ENCODE data around the gene GLRX3. TPM values are rescaled to one million over a fixed set of nuclear protein-coding genes. Genes with fewer than 3 reads are reported as not detected.

The GLRX3 gene
- total and polyA plus RNA-seq, 8 donors = 19.2 to 33.5 (median 27.7) TPM

- TF ChIP-seq CTCF (IDR thresholded peaks at IDR 0.05) = no peak
- intact Hi-C loops (cut with DNase I) = no loop called here
These were observed 66.9 kb downstream of the GLRX3 start for GRCh38 chr10:130202984-130203621.

GRCh38 chr10:130203626-130204025 lies 67.4 kb downstream of the GLRX3 start:
- FAIRE-seq = no peak
- 58 to 69% methylated on average over 17 to 18 of the region's 18 CpGs for WGBS, 2 donors
- intact Hi-C loops (cut with DNase I) = no loop called here
- H3K4me3 ChIP-seq = no peak overlapping the region
- no peak for TF ChIP-seq CTCF (IDR thresholded peaks at IDR 0.05)
- no peak for DNase-seq
- no peak overlapping the region for H3K27ac ChIP-seq
- no peaks in the 10 kb centered on the region for H3K9me3 ChIP-seq
- no peaks in the 10 kb centered on the region for H3K4me1 ChIP-seq
- H3K27me3 ChIP-seq = no peaks in the 10 kb centered on the region
- no peak for ATAC-seq
- H3K36me3 ChIP-seq = no peaks in the 10 kb centered on the region

More at GRCh38 chr10:130202984-130203621, 66.9 kb downstream of the GLRX3 start:
- ATAC-seq (no peak), DNase-seq (no peak), FAIRE-seq (no peak)
- 80 to 87% methylated on average over 29 of the region's 29 CpGs for WGBS, 2 donors
- H3K27me3 ChIP-seq = no peaks in the 10 kb centered on the region
- no peaks in the 10 kb centered on the region for H3K4me1 ChIP-seq
- H3K9me3 ChIP-seq = no peaks in the 10 kb centered on the region
- no peak overlapping the region for H3K4me3 ChIP-seq
- no peak overlapping the region for H3K27ac ChIP-seq
- H3K36me3 ChIP-seq = no peaks in the 10 kb centered on the region

DNA sequence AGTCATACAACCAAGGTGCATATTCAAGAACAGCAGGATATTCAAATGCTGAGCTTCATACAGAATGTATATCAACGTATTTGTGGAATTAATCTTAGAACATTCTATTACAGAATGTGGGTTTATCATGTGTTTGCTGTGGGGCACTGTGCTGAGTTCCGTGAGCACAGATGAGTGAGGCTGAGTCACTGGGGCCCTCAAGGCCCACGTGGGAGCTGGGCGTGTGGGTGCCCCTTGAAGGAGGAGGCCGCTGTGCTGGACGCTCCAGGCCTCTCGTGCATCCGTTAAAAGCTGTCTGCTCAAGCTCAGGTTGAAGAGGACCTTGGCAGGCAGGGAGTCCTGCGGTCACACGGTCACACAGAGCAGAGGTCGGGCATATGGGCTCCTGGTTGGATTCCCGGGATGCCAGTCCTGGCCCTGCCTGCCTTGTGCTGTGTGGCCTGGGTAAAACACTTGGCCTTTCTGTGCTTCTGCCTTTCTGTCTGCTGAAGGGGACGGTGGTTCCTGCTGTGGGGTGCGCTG lies 70.1 kb downstream of the GLRX3 start:
- H3K27me3 ChIP-seq = no peaks in the 10 kb centered on the region
- FAIRE-seq (no peak), ATAC-seq (no peak), DNase-seq (no peak)
- no peaks in the 10 kb centered on the region for H3K9me3 ChIP-seq
- intact Hi-C loops (cut with DNase I) = no loop called here
- 76% methylated on average over 14 of the region's 14 CpGs for WGBS, 2 donors
- H3K27ac ChIP-seq = no peak overlapping the region
- H3K36me3 ChIP-seq = no peaks in the 10 kb centered on the region
- no peak overlapping the region for H3K4me3 ChIP-seq
- no peak for TF ChIP-seq CTCF (IDR thresholded peaks at IDR 0.05)
- no peaks in the 10 kb centered on the region for H3K4me1 ChIP-seq

GRCh38 chr10:130207205-130207604 lies 71.0 kb downstream of the GLRX3 start:
- ATAC-seq = no peak
- no peak for DNase-seq
- FAIRE-seq = no peak
- intact Hi-C loops (cut with DNase I) = no loop called here
- Histone ChIP-seq H3K27ac (no peak overlapping the region), H3K36me3 (no peaks in the 10 kb centered on the region), H3K4me3 (no peak overlapping the region), H3K27me3 (no peaks in the 10 kb centered on the region), H3K9me3 (no peaks in the 10 kb centered on the region), H3K4me1 (no peaks in the 10 kb centered on the region)
- WGBS, 2 donors = 61 to 68% methylated on average over 3 of the region's 3 CpGs
- no peak for TF ChIP-seq CTCF (IDR thresholded peaks at IDR 0.05)

GRCh38 chr10:130208807-130209206 lies 72.6 kb downstream of the GLRX3 start:
- DNase-seq (no peak), ATAC-seq (no peak), FAIRE-seq (no peak)
- WGBS, 2 donors = 46 to 53% methylated on average over 3 of the region's 3 CpGs
- no peaks in the 10 kb centered on the region for H3K9me3 ChIP-seq
- H3K4me1 ChIP-seq = no peaks in the 10 kb centered on the region
- H3K36me3 ChIP-seq = no peaks in the 10 kb centered on the region
- H3K27ac ChIP-seq = no peak overlapping the region
- no peak overlapping the region for H3K4me3 ChIP-seq
- no peak for TF ChIP-seq CTCF (IDR thresholded peaks at IDR 0.05)
- intact Hi-C loops (cut with DNase I) = no loop called here
- H3K27me3 ChIP-seq = no peaks in the 10 kb centered on the region
